HCT116 (cell line): ENCODE results near the gene CR2. TPM values are rescaled to one million over a fixed set of nuclear protein-coding genes. Genes with fewer than 3 reads are reported as not detected.

Source experiments
- ATAC-seq: fragments of 200-7000 bp; cut with Tn5 transposase; 2 replicates; pipeline ENCODE4 v1.9.1; 2020; ENCODE audit warnings: mild to moderate bottlenecking, moderate library complexity
- BruUV-seq: library from RNA; stranded (reverse); fragments of 400-500 nt; replicated peaks from 2 replicates; lab custom pipeline; 2021; lab: Mats Ljungman, UMichigan
- CTCF ChIA-PET: fragments of 300-600 bp; sonication (Branson Sonifier 250); formaldehyde crosslinking; loops from one replicate; lab custom pipeline; 2021; ENCODE audit warnings: antibody characterized with exemption; lab: Charles Lee
- POLR2A ChIA-PET: fragments of 300-600, 350-600 bp; sonication (Branson Sonifier 250); formaldehyde crosslinking; loops from one replicate; lab custom pipeline; 2021; ENCODE audit warnings: antibody characterized with exemption; lab: Charles Lee
- RAD21 ChIA-PET, 2 experiments: fragments of 300-600 bp; sonication (Branson Sonifier 250); formaldehyde crosslinking; loops; one replicate each; lab custom pipeline; 2023; ENCODE audit warnings: low total read pairs in 2 of 2; ENCODE audit not compliant: uncharacterized antibody in 2 of 2, unreplicated experiment in 2 of 2, low non-redundant PET in 1 of 2; lab: Charles Lee
- DNase-seq: peaks from one replicate; pipeline ENCODE4 v3.0.0-alpha.2; 2010; ENCODE audit warnings: low read depth, low spot score
- H2AFZ ChIP-seq: fragments of 200-600 bp; shearing (Covaris generic), sonication (generic); 2 replicates; pipeline ENCODE4 v1.6.1; 2017; ENCODE audit warnings: low read depth, mixed run types, mixed read lengths, antibody characterized with exemption, low read length; ENCODE audit not compliant: poor library complexity, severe bottlenecking
- H3K27ac ChIP-seq: 2 replicates; pipeline ENCODE4 v1.5.1; 2012; ENCODE audit warnings: low read depth, low read length
- H3K27me3 ChIP-seq: fragments of 200-600 bp; sonication (generic); 2 replicates; pipeline ENCODE4 v1.6.1; 2016; ENCODE audit warnings: mixed run types, low read length, mixed read lengths; ENCODE audit not compliant: insufficient read depth
- H3K36me3 ChIP-seq, 2 experiments: fragments of 200-500 bp in 1 of 2; fragments of 200-600 bp in 1 of 2; sonication (Bioruptor generic) in 1 of 2; sonication (generic) in 1 of 2; 2 replicates each; pipeline versions ENCODE4 v1.5.1 to v1.6.1; 2014 to 2016; ENCODE audit warnings: low read length in 2 of 2, inconsistent platforms in 1 of 2, mixed read lengths in 1 of 2, mixed run types in 1 of 2; ENCODE audit not compliant: insufficient read depth in 2 of 2, control insufficient read depth in 1 of 2
- H3K4me1 ChIP-seq, 2 experiments: fragments of 200-600 bp in 1 of 2; sonication (generic) in 1 of 2; 2 replicates each; pipeline versions ENCODE4 v1.5.1 to v1.6.1; 2012 to 2017; ENCODE audit warnings: low read length in 2 of 2, inconsistent platforms in 1 of 2, mild to moderate bottlenecking in 1 of 2, mixed read lengths in 1 of 2, mixed run types in 1 of 2, moderate library complexity in 1 of 2; ENCODE audit not compliant: insufficient read depth in 2 of 2, control insufficient read depth in 1 of 2
- H3K4me2 ChIP-seq: fragments of 200-600 bp; sonication (generic); 2 replicates; pipeline ENCODE4 v1.6.1; 2017; ENCODE audit warnings: mixed run types, low read length, mixed read lengths
- H3K4me3 ChIP-seq, 2 experiments: fragments of 200-600 bp in 1 of 2; sonication (generic) in 1 of 2; replicated peaks in 1 of 2; 2 replicates each; pipeline ENCODE4 v1.5.1; 2011 to 2016; ENCODE audit warnings: low read length in 2 of 2, control low read depth in 1 of 2, low read depth in 1 of 2, mild to moderate bottlenecking in 1 of 2, mixed read lengths in 1 of 2, mixed run types in 1 of 2
- H3K79me2 ChIP-seq: fragments of 200-600 bp; sonication (generic); 2 replicates; pipeline ENCODE4 v1.6.1; 2017; ENCODE audit warnings: mild to moderate bottlenecking, mixed run types, low read length, moderate library complexity, mixed read lengths; ENCODE audit not compliant: insufficient read depth
- H3K9ac ChIP-seq: fragments of 200-600 bp; sonication (generic); 2 replicates; pipeline ENCODE4 v1.6.1; 2016; ENCODE audit warnings: low read length, mixed read lengths
- H3K9me2 ChIP-seq: fragments of 200-600 bp; sonication (generic), shearing (Covaris generic); 2 replicates; pipeline ENCODE4 v1.6.1; 2017; ENCODE audit warnings: mixed run types, mild to moderate bottlenecking, moderate library complexity; ENCODE audit not compliant: insufficient read depth
- H3K9me3 ChIP-seq, 2 experiments: fragments of 200-500 bp in 1 of 2; fragments of 200-600 bp in 1 of 2; sonication (Bioruptor generic) in 1 of 2; sonication (generic) in 1 of 2; 2 replicates each; pipeline ENCODE4 v1.6.1; 2014 to 2017; ENCODE audit warnings: low read length in 2 of 2, mixed read lengths in 2 of 2, inconsistent platforms in 1 of 2, low read depth in 1 of 2, mild to moderate bottlenecking in 1 of 2, mixed run types in 1 of 2, moderate library complexity in 1 of 2; ENCODE audit not compliant: control insufficient read depth in 1 of 2, insufficient read depth in 1 of 2
- H4K20me1 ChIP-seq: fragments of 200-600 bp; sonication (generic), shearing (Covaris generic); 2 replicates; pipeline ENCODE4 v1.6.1; 2017; ENCODE audit warnings: mixed run types, mild to moderate bottlenecking, moderate library complexity; ENCODE audit not compliant: insufficient read depth
- CTCF ChIP-seq, 3 experiments: fragments of 200-600 bp in 1 of 3; sonication (generic) in 1 of 3; IDR thresholded peaks in 2 of 3; conservative IDR thresholded peaks in 1 of 3; 2 replicates each; pipeline ENCODE4 v1.5.1; 2012 to 2017; ENCODE audit warnings: low read depth in 2 of 3, low read length in 2 of 3, antibody characterized with exemption in 1 of 3, borderline replicate concordance in 1 of 3, control low read depth in 1 of 3, mild to moderate bottlenecking in 1 of 3, mixed read lengths in 1 of 3, mixed run types in 1 of 3, moderate library complexity in 1 of 3; ENCODE audit not compliant: insufficient read depth in 1 of 3
- ELF1 ChIP-seq: IDR thresholded peaks from 2 replicates; pipeline ENCODE4 v1.6.1; 2012; ENCODE audit warnings: low read depth, borderline replicate concordance
- FOSL1 ChIP-seq: IDR thresholded peaks from 2 replicates; pipeline ENCODE4 v1.6.1; 2012; ENCODE audit warnings: low read depth
- MAX ChIP-seq: IDR thresholded peaks from 2 replicates; pipeline ENCODE4 v1.6.1; 2012
- POLR2AphosphoS5 ChIP-seq: IDR thresholded peaks from 2 replicates; pipeline ENCODE4 v1.6.1; 2011; ENCODE audit warnings: mild to moderate bottlenecking, low read depth, low read length, moderate library complexity
- SIN3A ChIP-seq: IDR thresholded peaks from 2 replicates; pipeline ENCODE4 v1.6.1; 2012; ENCODE audit warnings: low read depth
- SRF ChIP-seq: IDR thresholded peaks from 2 replicates; pipeline ENCODE4 v1.6.1; 2012; ENCODE audit warnings: low read depth
- YY1 ChIP-seq: IDR thresholded peaks from 2 replicates; pipeline ENCODE4 v1.6.1; 2011; ENCODE audit warnings: low read length, low read depth, moderate library complexity, mild to moderate bottlenecking; ENCODE audit not compliant: insufficient replicate concordance; ENCODE audit errors: extremely low read depth
- ZFX ChIP-seq: fragments of 450-650 bp; IDR thresholded peaks from 2 replicates; pipeline ENCODE4 v1.6.1; 2017
- ZNF274 ChIP-seq: fragments of 200-500 bp; sonication (Bioruptor generic); IDR thresholded peaks from 2 replicates; pipeline ENCODE4 v1.6.1; 2014; ENCODE audit warnings: mild to moderate bottlenecking, low read depth, low read length, inconsistent platforms
- intact Hi-C: fragments of 100-400 bp; cut with micrococcal nuclease; formaldehyde crosslinking; loops from 2 replicates; pipeline ENCODE4 v1.10.0; 2022
- total RNA-seq: library from RNA; stranded (reverse); gene quantifications from one replicate; pipeline ENCODE4 v1.2.1, GENCODE V29; 2021; ENCODE audit not compliant: unreplicated experiment
- TF ChIP-seq, protein P1 (sequence below): IDR thresholded peaks from 2 replicates; pipeline ENCODE4 v1.6.1; 2012

The CR2 gene
- total RNA-seq, 1 experiment from 2014 or later: 4.0 TPM

DNA sequence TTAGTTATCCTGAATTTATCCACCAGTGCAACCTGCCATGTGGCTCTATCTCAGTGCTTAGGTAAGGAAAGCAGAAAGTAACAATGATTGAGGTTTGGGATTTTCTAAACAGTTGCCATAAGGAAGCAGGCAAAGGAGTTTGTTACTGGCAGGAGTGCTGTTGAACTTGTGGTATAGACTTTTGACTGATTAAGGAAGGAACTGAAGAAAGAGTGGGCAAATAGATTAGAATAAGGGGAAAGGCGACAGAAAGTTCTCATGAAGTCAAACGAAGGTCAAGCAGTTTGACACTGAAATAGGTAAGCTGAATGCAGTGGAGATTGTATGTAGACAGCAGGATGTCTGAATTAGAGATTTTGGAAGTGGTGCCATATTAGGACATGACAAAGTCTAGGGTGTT lies 24.2 kb upstream of the CR2 start:
- no peak overlapping the region for H3K4me3 ChIP-seq
- intact Hi-C loops: no loop called here
- H3K9ac ChIP-seq: no peak overlapping the region
- H3K9me2 ChIP-seq: no peaks in the 10 kb centered on the region
- no peak for DNase-seq
- H2AFZ ChIP-seq: no peak overlapping the region
- no peak overlapping the region for H3K27ac ChIP-seq
- no peaks in the 10 kb centered on the region for H3K4me1 ChIP-seq
- no peaks in the 10 kb centered on the region for H3K36me3 ChIP-seq
- no peaks in the 10 kb centered on the region for H3K9me3 ChIP-seq
- no peaks in the 10 kb centered on the region for H4K20me1 ChIP-seq
- ChIA-PET RAD21 (no interaction called here), POLR2A (no interaction called here), CTCF (no interaction called here)
- no peak for TF ChIP-seq ELF1
- TF ChIP-seq MAX: no peak
- no peak for TF ChIP-seq YY1
- no peak for TF ChIP-seq ZNF274
- no peak for TF ChIP-seq FOSL1
- no peak for TF ChIP-seq POLR2AphosphoS5
- no peak for TF ChIP-seq CTCF (IDR thresholded peaks at IDR 0.05 in 2 of 3, conservative IDR thresholded peaks at IDR 0.05 in 1 of 3; ENCODE audit: borderline replicate concordance in 1 of 3, insufficient read depth in 1 of 3, low read depth in 2 of 3, low read length in 2 of 3)
- no peak for TF ChIP-seq SRF
- TF ChIP-seq SIN3A: no peak
- TF ChIP-seq, protein P1, sequence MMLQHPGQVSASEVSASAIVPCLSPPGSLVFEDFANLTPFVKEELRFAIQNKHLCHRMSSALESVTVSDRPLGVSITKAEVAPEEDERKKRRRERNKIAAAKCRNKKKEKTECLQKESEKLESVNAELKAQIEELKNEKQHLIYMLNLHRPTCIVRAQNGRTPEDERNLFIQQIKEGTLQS: no peak
- no peak for TF ChIP-seq ZFX
- ATAC-seq: no peak
- no peaks in the 10 kb centered on the region for H3K27me3 ChIP-seq
- H3K79me2 ChIP-seq: no peaks in the 10 kb centered on the region
- BruUV-seq: no TSS peak
- no peak overlapping the region for H3K4me2 ChIP-seq
